Activated CD8-positive, alpha-beta memory T cell treated with anti-CD3 and anti-CD28 coated beads for 24 hours (primary cell): ENCODE measurements around the gene LRRC8D.
"Not testable (repeated sequence)": the region's sequence is repeated elsewhere in the genome, so short reads cannot be mapped to it uniquely, and the experiment has no call there.

Experiments
- DNase-seq: peaks from one replicate; pipeline ENCODE4 v3.0.0-alpha.2; 2020

The LRRC8D gene

DNA sequence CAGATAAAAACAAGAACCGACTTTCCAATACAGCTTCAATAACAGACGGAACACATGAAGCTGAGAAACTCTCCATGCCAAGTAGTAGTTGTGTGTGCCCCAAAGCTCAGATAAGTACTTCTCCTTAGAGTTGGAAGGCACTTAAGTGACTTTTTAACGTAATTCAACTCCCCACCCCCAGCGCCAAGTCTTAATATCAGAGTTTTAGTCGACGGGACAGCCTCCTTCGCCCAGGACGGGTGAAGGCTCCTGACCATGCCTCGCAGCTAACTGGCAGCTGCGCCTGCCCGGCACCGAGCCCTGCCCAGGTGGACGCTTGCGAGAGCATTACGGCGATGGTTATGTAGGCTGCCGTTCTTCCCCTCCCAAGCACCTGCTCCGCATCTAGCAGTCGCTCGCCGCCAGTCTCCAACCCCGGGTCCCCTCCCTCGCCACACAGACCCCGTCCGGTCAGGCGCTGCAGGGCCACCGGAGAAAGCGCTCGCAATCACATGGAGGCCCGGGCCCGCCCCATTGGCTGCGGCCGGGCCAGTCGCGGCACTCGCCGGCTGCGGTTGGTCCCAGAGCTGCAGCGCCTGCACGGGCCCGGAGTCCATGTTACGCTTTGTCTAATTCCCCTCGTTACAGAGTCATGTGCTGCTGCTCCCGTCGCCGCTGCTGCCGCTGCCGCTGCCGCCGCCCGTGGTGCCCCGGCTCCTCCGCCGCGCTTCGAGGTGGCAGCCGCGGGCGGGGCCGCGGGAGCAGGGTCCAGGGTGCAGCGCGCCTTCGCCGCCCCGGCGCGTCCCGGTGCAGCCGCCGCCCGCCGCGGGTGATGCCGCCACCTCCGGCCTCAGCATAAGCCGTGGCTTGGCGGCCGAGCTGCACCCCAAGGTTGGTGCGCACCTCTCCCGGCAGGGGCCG lies at the start of gene LRRC8D:
LRRC8D (plus strand) TSS at position 611 of the 900 bp plus-strand sequence. CDS start 112,037 bp downstream, outside the sequence.
- peak; percentile 86 for DNase-seq

DNA sequence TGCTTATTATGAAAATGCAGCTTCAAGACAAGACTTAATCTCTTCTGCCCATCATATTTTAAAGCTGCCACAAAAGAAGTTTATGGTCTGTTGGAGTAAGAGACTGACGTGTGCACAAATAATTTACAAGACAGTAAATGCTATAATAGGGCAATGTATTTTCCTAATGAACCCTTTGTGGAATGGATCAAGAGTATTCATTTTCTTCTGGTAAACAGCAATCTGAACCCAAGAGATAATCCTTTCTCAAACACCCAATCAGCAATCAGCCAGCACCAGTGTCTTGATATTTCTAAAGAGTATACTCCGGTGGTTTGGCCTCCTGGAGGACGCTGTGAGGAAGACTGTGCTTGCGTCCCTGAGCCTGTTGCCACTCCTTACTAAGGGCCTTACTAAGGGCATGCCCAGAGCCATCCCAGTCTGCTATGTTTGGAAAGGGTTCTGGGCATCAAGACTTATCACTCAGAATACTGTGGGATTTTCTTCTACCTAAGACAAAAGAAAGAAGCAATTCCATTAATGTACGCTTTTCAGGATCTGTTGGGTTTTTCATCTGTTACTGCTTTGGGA lies 48.8 kb upstream of the LRRC8D start:
- DNase-seq = no peak

DNA sequence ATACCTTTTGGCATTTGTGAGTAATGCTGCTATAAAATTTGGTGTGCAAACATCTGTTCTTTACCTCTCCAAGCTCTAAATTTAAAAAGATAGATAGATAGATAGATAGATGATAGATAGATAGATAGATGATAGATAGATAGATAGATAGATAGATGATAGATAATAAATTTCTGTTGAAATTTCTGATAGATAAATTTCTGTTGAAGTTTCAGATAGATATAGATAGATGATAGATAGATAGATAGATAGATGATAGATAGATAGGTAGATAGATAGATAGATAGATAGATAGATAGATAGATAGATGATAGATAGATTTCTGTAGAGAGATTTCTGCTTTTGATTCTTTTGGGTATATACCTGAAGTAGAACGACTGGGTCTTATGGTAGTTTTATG lies 44.7 kb upstream of the LRRC8D start:
- not testable (repeated sequence) for DNase-seq

DNA sequence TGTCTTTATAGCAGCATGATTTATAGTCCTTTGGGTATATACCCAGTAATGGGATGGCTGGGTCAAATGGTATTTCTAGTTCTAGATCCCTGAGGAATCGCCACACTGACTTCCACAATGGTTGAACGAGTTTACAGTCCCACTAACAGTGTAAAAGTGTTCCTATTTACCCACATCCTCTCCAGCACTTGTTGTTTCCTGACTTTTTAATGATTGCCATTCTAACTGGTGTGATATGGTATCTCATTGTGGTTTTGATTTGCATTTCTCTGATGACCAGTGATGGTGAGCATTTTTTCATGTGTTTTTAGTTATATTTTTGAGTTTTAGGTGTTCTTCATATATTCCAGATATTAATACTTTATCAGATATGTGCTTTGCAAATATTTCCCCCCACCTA lies 43.6 kb upstream of the LRRC8D start:
- DNase-seq = not testable (repeated sequence)

DNA sequence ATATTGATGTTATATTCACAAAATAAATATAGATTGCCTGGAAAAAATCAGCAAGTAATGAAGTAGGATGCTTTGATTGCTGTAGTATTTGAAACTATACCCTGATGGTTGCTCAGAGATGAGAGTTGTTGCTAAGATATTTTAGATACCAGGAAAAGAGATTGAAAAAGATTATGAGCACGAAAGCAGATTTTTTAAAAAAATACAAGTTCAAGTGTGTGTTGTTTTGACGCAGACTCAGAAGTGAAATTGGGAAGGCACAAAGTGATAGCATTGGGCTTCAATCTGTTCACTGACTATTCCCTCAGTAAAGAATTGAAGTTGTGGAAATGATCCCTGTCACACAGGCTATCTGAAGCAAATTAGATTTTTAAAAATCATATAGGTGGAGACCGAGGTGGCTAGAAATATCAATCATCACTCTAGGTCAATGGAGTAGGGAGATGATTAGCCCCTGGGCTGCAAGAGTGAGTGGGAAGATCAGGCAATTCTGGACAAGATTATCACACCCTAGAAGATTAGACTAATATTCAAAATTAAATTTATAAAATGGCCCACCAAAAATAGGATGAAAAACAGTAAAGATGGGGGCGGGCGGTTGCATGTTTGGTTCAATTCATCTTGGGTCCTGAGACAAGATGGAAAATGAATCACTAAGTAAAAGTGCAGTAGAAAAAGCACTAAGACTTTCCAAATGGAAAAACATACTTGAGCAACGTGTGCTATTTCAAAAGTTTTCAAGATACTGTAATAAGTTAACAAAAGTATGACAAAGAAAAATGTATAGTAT lies 41.5 kb upstream of the LRRC8D start:
- no peak for DNase-seq

DNA sequence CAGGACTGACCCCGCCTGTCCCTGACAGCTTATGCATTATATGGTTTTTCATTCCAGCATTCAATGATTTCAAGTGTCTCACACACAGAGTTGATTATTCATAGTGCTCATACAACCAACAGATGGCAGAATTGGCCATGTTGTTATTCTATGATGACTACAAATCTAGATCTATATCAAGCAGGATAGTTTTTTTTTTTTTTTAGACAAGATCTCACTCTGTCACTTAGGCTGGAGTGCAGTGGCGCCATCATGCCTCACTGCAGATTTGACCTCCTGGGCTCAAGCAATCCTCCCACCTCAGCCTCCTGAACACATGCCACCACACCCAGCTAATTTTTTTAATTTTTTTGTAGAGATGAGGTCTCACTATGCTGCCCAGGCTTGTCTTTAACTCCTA lies 40.1 kb upstream of the LRRC8D start:
- DNase-seq = no peak

DNA sequence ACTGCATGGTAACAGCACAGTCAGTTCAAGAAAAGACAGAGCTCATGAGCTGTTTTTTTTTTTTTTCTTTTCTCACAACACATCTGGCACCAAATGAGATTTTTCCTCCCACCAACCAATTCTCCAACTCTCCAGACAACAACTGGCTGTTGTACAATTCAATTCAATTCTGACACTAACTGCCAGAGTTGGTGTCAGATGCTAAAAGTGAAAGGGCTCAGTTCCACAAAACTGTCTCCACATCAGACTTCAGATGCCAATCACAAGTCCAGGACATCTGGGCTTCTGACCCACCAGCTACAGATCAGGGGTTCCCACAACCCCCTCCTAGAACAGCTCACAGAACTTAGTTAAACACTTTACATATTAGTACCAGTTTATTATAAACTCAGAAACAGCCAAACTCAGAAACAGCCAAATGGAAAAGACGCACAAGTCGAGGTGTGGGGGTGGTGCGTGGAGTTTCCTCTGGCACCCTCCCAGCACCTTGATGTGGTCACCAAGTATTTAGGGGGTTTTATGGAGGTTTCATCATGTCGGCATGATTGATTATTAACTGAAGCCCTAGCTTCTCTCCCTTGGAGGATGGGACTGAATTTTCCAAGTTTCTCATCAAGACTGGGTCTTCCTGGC lies 39.2 kb upstream of the LRRC8D start:
- peak; percentile 86 for DNase-seq

DNA sequence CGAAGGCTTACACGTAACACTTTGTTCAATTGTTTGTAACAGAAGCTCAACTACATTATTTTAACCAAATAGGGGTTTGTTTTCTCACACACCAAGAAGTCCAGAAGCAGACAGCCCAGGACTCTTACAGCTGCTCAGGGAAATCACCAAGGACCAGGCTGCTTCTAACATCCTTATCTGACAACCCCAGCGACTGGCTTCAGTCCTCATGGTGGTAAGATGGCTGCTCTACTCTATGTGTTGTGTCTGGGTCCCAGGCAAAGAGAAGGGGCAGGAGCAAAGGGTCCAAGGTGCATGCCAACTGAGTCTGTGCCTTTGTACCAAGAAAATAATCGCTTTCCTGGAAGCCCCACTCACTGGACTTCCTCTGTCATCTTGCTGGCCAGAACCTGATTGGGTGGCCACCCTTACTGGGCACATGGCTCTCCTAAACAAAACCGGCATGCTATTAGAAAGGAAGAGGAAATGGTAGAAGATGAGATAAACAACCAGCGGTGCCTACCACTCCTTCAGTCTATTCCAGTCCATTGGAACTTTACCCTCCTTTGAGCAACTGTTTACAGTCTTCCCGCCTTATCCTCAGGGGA lies 34.1 kb upstream of the LRRC8D start:
- no peak for DNase-seq

DNA sequence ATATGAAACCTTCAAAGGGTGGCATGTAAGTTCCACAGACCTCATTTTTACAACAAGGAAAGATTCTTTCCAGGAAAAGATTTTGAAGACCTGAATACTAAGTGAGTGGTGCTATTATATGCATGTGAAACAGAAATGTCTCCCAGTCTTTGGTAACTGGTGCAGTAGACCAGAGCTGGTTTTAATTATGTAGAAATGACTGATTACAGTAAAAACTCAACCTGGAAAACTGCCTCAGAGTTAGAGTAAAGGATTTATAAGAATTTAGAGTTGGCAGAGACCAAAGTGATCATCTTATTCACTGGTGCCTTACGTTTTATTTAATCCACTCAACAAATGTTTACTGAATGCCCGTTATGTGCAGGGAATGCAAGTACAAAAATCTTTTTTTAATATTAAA lies 30.2 kb upstream of the LRRC8D start:
- no peak for DNase-seq

DNA sequence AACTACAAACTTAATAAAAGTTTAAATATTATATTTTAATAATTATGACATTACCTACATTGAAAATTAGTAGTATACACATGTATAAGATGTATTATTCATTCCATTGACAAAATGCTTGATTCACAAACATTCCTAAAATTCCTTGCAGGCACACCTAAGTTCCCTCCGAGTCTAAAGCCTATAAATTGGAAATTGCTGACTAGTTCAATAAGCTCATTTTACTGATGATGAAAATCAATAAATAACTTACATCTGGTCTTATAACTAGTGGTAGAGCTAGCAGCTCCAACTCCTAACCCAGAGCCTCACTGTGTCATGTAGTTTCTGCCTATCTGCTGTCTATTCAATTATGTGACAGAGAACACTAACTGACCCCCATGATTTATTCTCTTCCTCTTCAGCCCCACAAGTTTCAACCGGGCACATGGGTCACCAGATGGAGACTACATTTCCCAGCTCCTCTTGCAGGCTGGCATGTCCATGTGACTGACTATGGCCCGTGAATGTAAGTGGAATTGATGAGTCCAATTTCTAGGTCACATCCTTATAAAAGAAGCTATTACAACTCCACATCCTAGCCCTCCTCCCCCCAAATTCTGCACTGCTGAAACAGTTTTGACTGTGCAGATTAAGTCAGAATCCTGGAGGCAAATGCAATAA lies 29.6 kb upstream of the LRRC8D start:
- DNase-seq = no peak

DNA sequence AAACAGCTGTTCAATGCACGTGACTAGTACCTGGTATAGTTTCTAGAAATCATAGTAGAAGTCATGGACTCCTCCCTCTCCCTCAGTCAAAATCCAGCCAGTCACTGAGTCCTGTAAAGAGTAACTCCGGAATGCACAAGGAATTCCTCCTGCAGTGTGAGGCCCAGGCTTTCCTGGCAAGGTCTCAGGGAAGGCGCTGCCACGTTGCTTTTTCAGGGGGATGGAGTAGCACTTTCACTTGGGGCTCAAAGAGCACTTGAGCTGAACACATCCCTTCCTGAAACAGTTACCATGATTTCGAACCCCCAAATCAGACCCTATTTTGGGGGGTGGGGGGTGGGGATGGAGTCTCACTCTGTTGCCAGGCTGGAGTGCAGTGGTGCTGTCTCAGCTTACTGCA lies 26.4 kb upstream of the LRRC8D start:
- DNase-seq = no peak

DNA sequence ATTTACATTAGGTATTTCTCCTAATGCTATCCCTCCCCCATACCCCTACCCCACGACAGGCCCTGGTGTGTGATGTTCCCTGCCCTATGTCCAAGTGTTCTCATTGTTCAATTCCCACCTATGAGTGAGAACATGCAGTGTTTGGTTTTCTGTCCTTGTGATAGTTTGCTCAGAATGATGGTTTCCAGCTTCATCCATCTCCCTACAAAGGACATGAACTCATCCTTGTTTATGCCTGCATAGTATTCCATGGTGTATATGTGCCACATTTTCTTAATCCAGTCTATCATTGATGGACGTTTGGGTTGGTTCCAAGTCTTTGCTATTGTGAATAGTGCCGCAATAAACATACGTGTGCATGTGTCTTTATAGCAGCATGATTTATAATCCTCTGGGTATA lies 25.3 kb upstream of the LRRC8D start:
- DNase-seq = not testable (repeated sequence)

DNA sequence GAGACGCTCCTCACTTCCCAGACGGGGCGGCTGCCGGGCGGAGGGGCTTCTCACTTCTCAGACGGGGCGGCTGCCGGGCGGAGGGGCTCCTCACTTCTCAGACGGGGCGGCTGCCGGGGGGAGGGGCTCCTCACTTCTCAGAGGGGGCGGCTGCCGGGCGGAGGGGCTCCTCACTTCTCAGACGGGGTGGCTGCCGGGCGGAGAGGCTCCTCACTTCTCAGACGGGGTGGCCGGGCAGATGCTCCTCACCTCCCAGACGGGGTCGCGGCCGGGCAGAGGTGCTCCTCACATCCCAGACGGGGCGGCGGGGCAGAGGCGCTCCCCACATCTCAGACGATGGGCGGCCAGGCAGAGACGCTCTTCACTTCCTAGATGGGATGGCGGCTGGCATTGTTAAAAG lies 23.0 kb upstream of the LRRC8D start:
- DNase-seq = not testable (repeated sequence)

DNA sequence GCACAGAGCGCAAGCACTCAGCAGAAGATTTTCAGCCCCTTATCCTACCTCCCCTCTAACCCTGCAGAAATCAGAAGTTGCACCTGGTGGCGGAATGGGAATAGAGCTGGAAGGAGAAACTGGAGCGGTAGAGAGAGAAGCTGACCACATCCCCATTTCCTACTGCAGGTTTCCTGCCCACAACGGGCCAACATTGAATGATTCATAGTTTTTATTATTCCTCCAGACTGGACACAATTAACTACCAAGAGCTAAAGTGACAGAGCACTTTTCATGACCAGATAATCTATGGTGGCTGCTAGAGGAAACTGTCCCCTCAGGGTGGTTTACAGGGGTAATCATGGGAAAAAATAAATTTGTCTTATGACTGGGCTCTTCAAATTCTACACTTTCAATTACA lies 21.3 kb upstream of the LRRC8D start:
- DNase-seq = no peak

DNA sequence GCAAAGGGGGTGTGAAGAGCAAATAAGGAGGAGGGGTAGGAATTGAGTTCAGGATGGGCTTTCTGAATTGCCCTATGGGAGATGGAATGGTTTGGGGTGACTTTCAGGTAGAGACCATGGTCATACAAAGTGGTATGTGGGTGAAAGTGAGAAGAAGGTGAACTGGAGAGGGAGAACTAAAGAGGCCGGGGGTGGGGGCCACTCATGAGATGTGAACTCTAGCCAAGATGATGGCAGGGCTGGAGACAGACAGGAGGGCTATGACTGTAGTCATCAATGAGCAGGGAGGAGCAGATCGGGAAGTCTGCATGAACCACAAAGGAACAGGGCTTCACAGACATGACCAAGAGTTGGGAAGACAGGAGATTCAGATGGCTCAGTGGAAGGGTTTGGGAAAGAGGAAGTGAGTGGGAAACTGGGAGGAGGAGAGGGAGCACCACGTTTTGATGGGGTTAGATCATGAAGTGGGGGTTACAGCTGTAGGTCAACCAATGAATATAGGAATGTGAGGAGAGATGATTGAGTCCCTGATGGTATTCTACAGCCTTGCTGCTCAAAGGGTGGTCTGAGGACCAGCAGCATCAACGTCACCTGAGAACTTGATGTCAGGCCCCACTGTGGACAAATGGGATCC lies 20.7 kb upstream of the LRRC8D start:
- no peak for DNase-seq

DNA sequence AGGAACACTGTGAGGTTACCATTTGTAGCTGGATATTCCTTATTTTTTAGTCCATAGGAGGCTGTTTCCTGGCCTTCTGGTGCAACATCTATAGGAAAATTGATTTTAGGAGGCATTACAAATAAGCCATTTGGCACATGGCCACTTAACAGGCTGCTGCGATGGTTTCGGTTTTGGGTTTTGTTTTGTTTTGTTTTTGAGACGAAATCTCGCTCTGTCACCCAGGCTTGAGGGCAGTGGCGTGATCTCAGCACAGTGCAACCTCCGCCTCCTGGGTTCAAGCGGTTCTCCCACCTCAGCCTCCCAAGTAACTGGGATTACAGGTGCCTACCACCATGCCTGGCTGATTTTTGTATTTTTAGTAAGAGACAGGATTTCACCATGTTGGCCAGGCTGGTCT lies 20.1 kb upstream of the LRRC8D start:
- DNase-seq = no peak

DNA sequence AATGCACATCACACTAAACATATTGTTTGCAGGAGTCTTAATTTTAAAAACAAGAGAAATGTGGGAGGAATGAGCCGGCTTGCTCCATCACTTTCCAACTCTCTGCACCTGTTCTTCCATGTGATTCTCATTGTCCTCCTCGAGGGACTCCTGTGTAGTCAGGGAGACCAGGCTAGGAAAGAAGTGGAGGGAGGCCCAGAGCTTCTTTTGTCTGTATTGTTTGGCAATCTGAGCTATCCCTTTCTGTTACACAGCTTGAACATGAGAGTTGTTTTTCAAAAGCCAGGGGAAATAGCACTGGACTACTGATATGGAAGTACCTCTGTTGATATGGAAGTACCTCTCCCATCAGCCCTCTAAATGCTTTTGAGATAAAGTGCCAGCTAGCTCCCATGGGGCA lies 18.8 kb upstream of the LRRC8D start:
- no peak for DNase-seq

DNA sequence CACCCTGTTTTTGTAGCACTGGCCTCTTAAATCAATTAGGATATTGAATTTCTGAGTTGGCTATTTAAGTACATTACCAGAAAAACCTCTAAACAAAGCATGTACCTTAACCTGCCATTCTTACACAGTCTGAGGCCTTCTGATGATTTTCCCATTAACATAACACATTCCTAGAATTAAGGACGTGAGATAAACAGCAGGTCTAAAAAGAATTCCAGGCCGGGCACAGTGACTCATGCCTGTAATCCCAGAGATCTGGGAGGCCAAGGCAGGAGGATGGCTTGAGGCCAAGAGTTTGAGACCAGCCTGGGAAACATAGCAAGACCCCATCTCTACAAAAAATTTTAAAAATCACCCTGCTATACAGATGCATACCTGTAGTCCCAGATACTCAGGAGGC lies 18.0 kb upstream of the LRRC8D start:
- no peak for DNase-seq

DNA sequence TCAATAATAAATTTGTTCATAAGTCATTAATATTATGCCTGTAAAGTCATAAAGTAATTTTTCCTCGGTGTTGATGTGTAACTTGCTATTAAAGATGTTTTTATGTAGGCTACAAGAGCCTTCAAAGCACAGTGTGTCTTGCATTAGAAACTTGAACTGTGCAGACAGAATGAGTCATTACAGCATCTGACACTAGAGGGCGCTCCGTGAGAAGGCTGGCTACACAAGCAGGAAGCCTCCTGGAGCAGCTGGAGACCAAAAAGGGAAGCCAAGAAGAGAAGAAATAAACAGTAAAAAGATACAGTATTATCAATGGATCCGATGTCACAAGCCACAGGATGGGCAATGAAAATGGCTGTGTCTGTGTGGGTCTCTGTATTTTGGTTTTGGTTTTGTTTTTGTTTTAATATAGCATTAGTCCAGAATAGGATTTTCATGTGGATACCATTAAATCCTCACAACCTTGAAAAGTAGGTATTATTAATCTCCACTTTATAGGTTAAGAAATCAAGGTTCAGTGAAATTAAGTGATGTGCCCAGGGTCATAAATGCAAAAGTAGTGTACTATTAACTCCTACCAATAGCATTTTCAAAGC lies 16.1 kb upstream of the LRRC8D start:
- peak; percentile 91 for DNase-seq

DNA sequence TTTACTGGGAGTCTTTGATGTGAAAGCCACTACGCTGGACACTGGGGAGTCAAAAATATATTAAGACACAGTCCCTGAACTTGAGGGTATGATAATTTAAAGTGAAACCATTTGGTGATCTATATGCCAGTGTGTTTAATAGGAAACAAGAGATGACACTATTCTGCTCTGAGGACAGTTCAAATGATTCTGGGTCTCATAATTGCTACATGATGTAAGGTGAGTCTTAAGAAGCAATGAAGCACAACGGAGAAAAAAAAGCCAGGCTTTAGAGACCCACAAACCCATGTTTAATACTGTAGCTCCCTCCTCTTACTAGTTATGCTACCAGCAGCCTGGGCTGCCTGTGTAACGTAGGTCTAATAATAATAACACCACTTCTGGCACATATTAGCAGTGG lies 14.2 kb upstream of the LRRC8D start:
- DNase-seq = no peak

DNA sequence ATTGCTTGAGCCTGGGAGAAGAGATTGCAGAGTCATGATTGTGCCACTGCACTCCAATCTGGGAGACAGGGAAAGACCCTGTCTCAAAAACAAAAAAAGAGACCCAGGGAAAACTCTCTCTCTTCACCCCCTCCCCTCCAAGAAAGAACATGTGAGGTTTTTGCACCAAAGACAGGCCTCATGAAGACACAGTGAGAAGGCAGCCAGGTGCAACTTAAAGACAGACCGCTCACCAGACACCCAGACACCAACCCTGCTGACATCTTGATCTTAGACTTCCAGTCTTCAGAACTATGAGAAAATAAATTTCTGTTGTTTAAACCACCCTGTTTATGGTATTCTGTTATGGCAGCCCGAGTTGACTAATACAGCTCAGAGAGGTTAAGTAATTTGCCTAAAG lies 13.3 kb upstream of the LRRC8D start:
- DNase-seq = no peak
